ENCODE data around the gene IL11RA.

IL11RA gene

GRCh38 chr9:34651876-34652601, at the start of gene IL11RA:
Gene IL11RA (plus strand): TSS chr9:34652185. CDS start chr9:34655218, 3,033 bp downstream.
- peak; percentile 89 for DNase-seq

GRCh38 chr9:34603610-34604231, 48.3 kb upstream of the IL11RA start:
- peak; percentile 87 for DNase-seq

- no peak for DNase-seq
Measured at GRCh38 chr9:34606190-34606589, 45.8 kb upstream of the IL11RA start.

GRCh38 chr9:34606905-34607304, 45.1 kb upstream of the IL11RA start:
- no peak for DNase-seq

GRCh38 chr9:34607331-34607730, 44.7 kb upstream of the IL11RA start:
- DNase-seq: no peak

GRCh38 chr9:34610434-34611206, 41.4 kb upstream of the IL11RA start:
- DNase-seq: peak; percentile 63

GRCh38 chr9:34611251-34611810, 40.7 kb upstream of the IL11RA start:
- no peak for DNase-seq

- DNase-seq: peak; percentile 93
Measured at GRCh38 chr9:34611811-34612787, 39.9 kb upstream of the IL11RA start, which contains the start of gene RPP25L. Gene RPP25L (minus strand): TSS chr9:34612097. CDS start chr9:34611296, 801 bp downstream.

GRCh38 chr9:34612788-34613390, 39.1 kb upstream of the IL11RA start:
- peak; percentile 94 for DNase-seq

GRCh38 chr9:34615132-34615531, 36.9 kb upstream of the IL11RA start:
- DNase-seq: no peak

- DNase-seq: peak; percentile 99
Measured at GRCh38 chr9:34620061-34620994, 31.7 kb upstream of the IL11RA start, which contains the start of gene DCTN3. Gene DCTN3 (minus strand): TSS chr9:34620495. CDS start chr9:34620464, 31 bp downstream.

GRCh38 chr9:34623374-34624235, 28.4 kb upstream of the IL11RA start:
- DNase-seq: no peak

- DNase-seq: no peak
Measured at GRCh38 chr9:34624475-34625185, 27.4 kb upstream of the IL11RA start.

- no peak for DNase-seq
Measured at GRCh38 chr9:34625186-34625486, 26.8 kb upstream of the IL11RA start.

- no peak for DNase-seq
Measured at GRCh38 chr9:34627716-34628655, 24.0 kb upstream of the IL11RA start.

- DNase-seq: peak; percentile 57
Measured at GRCh38 chr9:34628656-34629490, 23.1 kb upstream of the IL11RA start, which contains the start of gene ARID3C. Gene ARID3C (minus strand): TSS chr9:34629066. CDS start chr9:34628014, 1,052 bp downstream.

- DNase-seq: no peak
Measured at GRCh38 chr9:34629491-34629808, 22.5 kb upstream of the IL11RA start.
